ENCODE measurements around the gene RAC2.

DNA sequence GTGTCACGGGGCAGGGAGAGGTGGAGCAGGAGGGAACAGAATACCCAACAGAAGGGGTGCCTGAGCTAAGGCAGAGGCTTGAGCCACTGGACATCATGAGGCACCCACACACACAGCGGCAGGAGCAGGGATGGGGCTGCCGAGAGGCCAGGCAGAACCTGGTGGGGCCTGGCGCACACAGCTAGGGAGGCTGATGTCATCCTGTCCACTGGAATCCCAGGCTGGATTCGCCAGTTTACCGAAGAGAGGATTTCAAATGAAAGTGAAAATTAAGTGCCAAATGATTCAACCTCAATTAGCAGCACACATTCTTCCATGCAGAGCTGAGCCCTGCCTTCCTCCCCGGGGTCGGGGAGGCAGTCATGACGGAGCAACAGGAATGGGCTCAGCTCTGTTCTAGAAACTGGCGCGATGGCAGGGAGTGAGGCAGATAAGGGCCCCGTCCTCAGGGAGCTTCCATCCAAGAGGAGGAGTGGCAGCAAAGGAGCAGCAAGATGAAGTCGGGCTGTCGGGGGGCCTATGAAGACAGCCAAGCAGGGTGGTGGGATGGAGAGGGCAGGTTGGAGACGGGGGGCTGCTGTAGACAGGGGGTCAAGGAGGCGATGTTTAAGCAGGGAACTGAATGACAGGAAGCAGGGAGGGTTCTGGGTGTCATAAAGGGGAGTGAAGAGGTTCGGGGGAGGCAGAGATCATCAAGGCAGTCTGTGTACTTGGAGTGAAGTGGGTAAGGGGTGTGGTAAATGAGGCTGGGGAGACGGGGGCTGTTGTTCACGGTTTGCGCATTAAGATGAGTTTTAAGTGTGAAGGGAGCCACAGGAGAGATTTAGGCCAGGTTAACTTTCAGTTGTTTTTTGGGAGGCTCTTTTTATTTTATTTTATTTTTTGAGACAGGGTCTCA lies 6.4 kb downstream of the RAC2 start:
- TF ChIP-seq CTCF (IDR thresholded peaks at IDR 0.05), result no peak
- no peak for TF ChIP-seq POLR2A (IDR thresholded peaks at IDR 0.05)

Measured in adrenal gland (tissue), 5 donors.